Adrenal gland (tissue), 12 donors: ENCODE results near the gene PANK3. TPM values are rescaled to one million over a fixed set of nuclear protein-coding genes. Genes with fewer than 3 reads are reported as not detected.
"Not testable (repeated sequence)": the region's sequence is repeated elsewhere in the genome, so short reads cannot be mapped to it uniquely, and the experiment has no call there.

Experiments
- DNase-seq, 7 donors: peaks; one replicate each; pipeline ENCODE4 v3.0.0-alpha.2; 2019 to 2020
- H3K27ac ChIP-seq, 5 donors: fragments of 200-600 bp; sonication (generic) in 4 of 5; 1 replicate in 3 of 5; 2 replicates in 2 of 5; pipeline versions ENCODE4 v1.5.1 to v1.8.0; 2016 to 2020; ENCODE audit warnings: mild to moderate bottlenecking in 1 of 5
- H3K27me3 ChIP-seq: fragments of 200-600 bp; 2 replicates; pipeline ENCODE4 v1.8.0; 2021
- H3K36me3 ChIP-seq, 2 donors: fragments of 200-600 bp; replicated peaks in 1 of 2; 1 replicate in 1 of 2; 2 replicates in 1 of 2; pipeline versions ENCODE4 v1.5.1 to v1.8.0; 2018 to 2022
- H3K4me1 ChIP-seq, 2 donors: fragments of 200-600 bp; replicated peaks in 1 of 2; 1 replicate in 1 of 2; 2 replicates in 1 of 2; pipeline versions ENCODE4 v1.5.1 to v1.8.0; 2018 to 2021
- H3K4me3 ChIP-seq, 4 donors: fragments of 200-600 bp; sonication (generic) in 3 of 4; one replicate each; pipeline ENCODE4 v1.5.1; 2016 to 2018
- H3K9me3 ChIP-seq, 3 donors: fragments of 200-600 bp; sonication (generic) in 1 of 3; replicated peaks in 1 of 3; 1 replicate in 2 of 3; 2 replicates in 1 of 3; pipeline versions ENCODE4 v1.5.1 to v1.8.0; 2016 to 2021
- CTCF ChIP-seq, 6 experiments: fragments of 450-650 bp in 4 of 6; fragments of 200-600 bp in 2 of 6; sonication (generic) in 1 of 6; IDR thresholded peaks; 1 replicate in 5 of 6; 2 replicates in 1 of 6; pipeline versions ENCODE4 v1.5.1 to v1.8.0; 2016 to 2021; ENCODE audit warnings: antibody characterized with exemption in 6 of 6, mild to moderate bottlenecking in 2 of 6, moderate library complexity in 1 of 6
- POLR2A ChIP-seq, 2 donors: fragments of 450-650 bp; IDR thresholded peaks; one replicate each; pipeline ENCODE4 v1.6.1; 2017; ENCODE audit warnings: antibody characterized with exemption in 2 of 2, mild to moderate bottlenecking in 2 of 2, moderate library complexity in 1 of 2
- WGBS, 4 donors: extraction: QIAGEN DNeasy Blood & Tissue Kit in 2 of 4; methylation state at CpG; one replicate each; pipeline versions ENCODE4 v1.1.5 to v1.1.7; 2013 to 2017; 5-methylcytosine and 5-hydroxymethylcytosine counted together
- intact Hi-C, 2 donors: fragments of 100-400 bp; cut with DNase I; formaldehyde crosslinking; loops; one replicate each; pipeline versions ENCODE4 v1.14.1 to v1.15.0; 2022 to 2023
- polyA plus RNA-seq, 3 donors: library from polyadenylated mRNA; stranded (reverse); fragments of 200-250 nt in 2 of 3; fragments of 350-450 nt in 1 of 3; fragmentation: Illumina TruSeq in 1 of 3; extraction: RNeasy Lipid Tissue Mini Kit (QIAGEN cat#74804) in 1 of 3; gene quantifications; one replicate each; pipeline ENCODE4 v1.2.3, GENCODE V29; 2013 to 2014
- total RNA-seq, 9 donors: library from RNA; depleted of rRNA in 4 of 9; stranded (reverse); fragments of >200 nt in 4 of 9; fragments of 120-200 nt in 1 of 9; fragmentation: NEBNext Ultra II Directional in 1 of 9; extraction: Animal tissue kit (Norgen Biotek cat#: 25700) in 1 of 9; gene quantifications; one replicate each; pipeline versions ENCODE4 v1.1.0 to v1.2.4, GENCODE V29; 2013 to 2023
- donor health status: healthy with polysubstance abuse.
- donor health status: Bipolar disorder and iron deficiency.
- donor health status: DM: yes; HTN: yes; CAD: no.
- donor health status: DM: no; HTN: no; CAD: no.
- donor health status: DM: no; HTN: no; CAD: no.
- donor health status: DM: yes; HTN: yes; CAD: no.

Gene PANK3
- total and polyA plus RNA-seq, 12 donors = 5.2 to 130 (median 58.4) TPM

GRCh38 chr5:168552146-168552545, 27.0 kb downstream of the PANK3 start:
- Histone ChIP-seq H3K9me3 (no peaks in the 10 kb centered on the region), H3K4me3 (no peak overlapping the region), H3K4me1 (peaks cover 0 to 6% of the 10 kb centered on the region in 2 donors), H3K36me3 (peaks cover 0 to 21% of the 10 kb centered on the region in 2 donors), H3K27ac (peak overlapping the region in 1 of 5 donors; percentile 23), H3K27me3 (no peaks in the 10 kb centered on the region)
- DNase-seq = peak in 2 of 7 donors; percentile 19 to 20
- WGBS, 4 donors = 21 to 51% (median 36%) methylated on average over 1 of the region's 1 CpG
- TF ChIP-seq POLR2A (IDR thresholded peaks at IDR 0.05) (no peak), CTCF (IDR thresholded peaks at IDR 0.05) (no peak)
- intact Hi-C loops = no loop called here

GRCh38 chr5:168550656-168551055, 28.5 kb downstream of the PANK3 start:
- Histone ChIP-seq H3K27me3 (no peaks in the 10 kb centered on the region), H3K9me3 (no peaks in the 10 kb centered on the region), H3K36me3 (peaks cover 0 to 12% of the 10 kb centered on the region in 2 donors), H3K4me1 (peaks cover 0 to 6% of the 10 kb centered on the region in 2 donors), H3K4me3 (no peak overlapping the region), H3K27ac (peak overlapping the region in 1 of 5 donors; percentile 21)
- intact Hi-C loops = no loop called here
- DNase-seq = no peak
- no peak for TF ChIP-seq CTCF (IDR thresholded peaks at IDR 0.05)
- no peak for TF ChIP-seq POLR2A (IDR thresholded peaks at IDR 0.05)

- no peaks in the 10 kb centered on the region for H3K9me3 ChIP-seq
- no peaks in the 10 kb centered on the region for H3K27me3 ChIP-seq
- intact Hi-C loops = no loop called here
- H3K4me1 ChIP-seq = peaks cover 0 to 6% of the 10 kb centered on the region in 2 donors
- peaks cover 0 to 12% of the 10 kb centered on the region in 2 donors for H3K36me3 ChIP-seq
- no peak for DNase-seq
- no peak overlapping the region for H3K4me3 ChIP-seq
- H3K27ac ChIP-seq = no peak overlapping the region
- 96 to 97% (median 96%) methylated on average over 7 of the region's 7 CpGs for WGBS, 4 donors
- TF ChIP-seq CTCF (IDR thresholded peaks at IDR 0.05) (no peak), POLR2A (IDR thresholded peaks at IDR 0.05) (no peak)
These were observed 29.6 kb downstream of the PANK3 start for GRCh38 chr5:168549554-168549953.

GRCh38 chr5:168537176-168537575, 42.0 kb downstream of the PANK3 start:
- Histone ChIP-seq H3K4me3 (no peak overlapping the region), H3K4me1 (no peaks in the 10 kb centered on the region), H3K9me3 (no peaks in the 10 kb centered on the region), H3K27me3 (no peaks in the 10 kb centered on the region), H3K27ac (no peak overlapping the region), H3K36me3 (no peaks in the 10 kb centered on the region)
- 69 to 80% (median 75%) methylated on average over 2 of the region's 2 CpGs for whole genome bisulfite sequencing, 4 donors
- TF ChIP-seq POLR2A (IDR thresholded peaks at IDR 0.05) (no peak), CTCF (IDR thresholded peaks at IDR 0.05) (no peak)
- DNase-seq = no peak
- intact Hi-C loops = no loop called here

- H3K9me3 ChIP-seq, H3K36me3 ChIP-seq, H3K27me3 ChIP-seq, H3K27ac ChIP-seq, H3K4me1 ChIP-seq, intact Hi-C loops, DNase-seq, H3K4me3 ChIP-seq: not testable (repeated sequence)
- WGBS, 4 donors = 76 to 85% (median 81%) methylated on average over 7 of the region's 7 CpGs
These were observed 44.8 kb downstream of the PANK3 start for GRCh38 chr5:168534351-168534750.
